Nephron (organoid): ENCODE measurements around the gene MAPKBP1.

Experiments
- H3K27ac Mint-ChIP-seq, 3 experiments: 2 replicates each; pipeline ENCODE4 v1.8.0; 2020; ENCODE audit warnings: mixed read lengths in 3 of 3, mild to moderate bottlenecking in 2 of 3, moderate library complexity in 1 of 3
- H3K27me3 Mint-ChIP-seq: 2 replicates; pipeline ENCODE4 v1.8.0; 2021; ENCODE audit warnings: low read depth, mild to moderate bottlenecking, moderate library complexity, mixed read lengths
- H3K36me3 Mint-ChIP-seq: 2 replicates; pipeline ENCODE4 v1.8.0; 2020; ENCODE audit warnings: low read depth, mixed read lengths
- H3K4me1 Mint-ChIP-seq: 2 replicates; pipeline ENCODE4 v1.8.0; 2020; ENCODE audit warnings: mixed read lengths
- H3K4me3 Mint-ChIP-seq, 3 experiments: 2 replicates each; pipeline ENCODE4 v1.8.0; 2020; ENCODE audit warnings: mild to moderate bottlenecking in 3 of 3, mixed read lengths in 3 of 3, moderate library complexity in 2 of 3
- H3K9me3 Mint-ChIP-seq: 2 replicates; pipeline ENCODE4 v1.8.0; 2020; ENCODE audit warnings: mixed read lengths
- TF ChIP-seq, protein P1 (sequence below), 3 experiments: fragments of 200-600 bp; sonication (generic); IDR thresholded peaks; one replicate each; pipeline ENCODE4 v1.5.0; 2021; ENCODE audit warnings: antibody characterized with exemption in 3 of 3; ENCODE audit not compliant: unreplicated experiment in 3 of 3

MAPKBP1 gene

DNA sequence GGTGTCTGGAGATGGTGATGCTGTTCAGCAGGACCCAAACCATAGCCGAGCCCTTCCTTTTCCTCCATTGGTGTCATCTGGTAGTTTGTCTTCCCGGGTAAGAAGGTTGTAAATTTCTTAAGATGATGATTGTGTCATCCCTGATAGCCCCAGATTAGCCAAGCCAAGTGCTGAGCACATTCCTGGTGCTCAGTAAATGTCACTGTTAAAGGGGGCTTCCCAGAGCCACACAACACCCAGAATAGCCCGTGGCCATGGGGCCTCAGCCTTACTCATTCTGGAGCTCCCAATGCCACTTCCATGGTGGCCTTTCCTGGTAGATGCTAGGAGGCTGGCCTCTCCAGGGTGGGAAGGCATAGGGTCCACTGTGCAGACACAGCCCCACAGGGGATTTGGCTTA, 59.8 kb downstream of the MAPKBP1 start:
- Mint-ChIP-seq H3K4me1 (peaks cover 5% of the 10 kb centered on the region), H3K27me3 (no peaks in the 10 kb centered on the region), H3K27ac (no peak overlapping the region), H3K36me3 (peaks cover 11% of the 10 kb centered on the region), H3K4me3 (no peak overlapping the region), H3K9me3 (no peaks in the 10 kb centered on the region)
- TF ChIP-seq, protein P1, sequence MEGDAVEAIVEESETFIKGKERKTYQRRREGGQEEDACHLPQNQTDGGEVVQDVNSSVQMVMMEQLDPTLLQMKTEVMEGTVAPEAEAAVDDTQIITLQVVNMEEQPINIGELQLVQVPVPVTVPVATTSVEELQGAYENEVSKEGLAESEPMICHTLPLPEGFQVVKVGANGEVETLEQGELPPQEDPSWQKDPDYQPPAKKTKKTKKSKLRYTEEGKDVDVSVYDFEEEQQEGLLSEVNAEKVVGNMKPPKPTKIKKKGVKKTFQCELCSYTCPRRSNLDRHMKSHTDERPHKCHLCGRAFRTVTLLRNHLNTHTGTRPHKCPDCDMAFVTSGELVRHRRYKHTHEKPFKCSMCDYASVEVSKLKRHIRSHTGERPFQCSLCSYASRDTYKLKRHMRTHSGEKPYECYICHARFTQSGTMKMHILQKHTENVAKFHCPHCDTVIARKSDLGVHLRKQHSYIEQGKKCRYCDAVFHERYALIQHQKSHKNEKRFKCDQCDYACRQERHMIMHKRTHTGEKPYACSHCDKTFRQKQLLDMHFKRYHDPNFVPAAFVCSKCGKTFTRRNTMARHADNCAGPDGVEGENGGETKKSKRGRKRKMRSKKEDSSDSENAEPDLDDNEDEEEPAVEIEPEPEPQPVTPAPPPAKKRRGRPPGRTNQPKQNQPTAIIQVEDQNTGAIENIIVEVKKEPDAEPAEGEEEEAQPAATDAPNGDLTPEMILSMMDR (IDR thresholded peaks at IDR 0.05; ENCODE audit: unreplicated experiment in 3 of 3) = no peak

DNA sequence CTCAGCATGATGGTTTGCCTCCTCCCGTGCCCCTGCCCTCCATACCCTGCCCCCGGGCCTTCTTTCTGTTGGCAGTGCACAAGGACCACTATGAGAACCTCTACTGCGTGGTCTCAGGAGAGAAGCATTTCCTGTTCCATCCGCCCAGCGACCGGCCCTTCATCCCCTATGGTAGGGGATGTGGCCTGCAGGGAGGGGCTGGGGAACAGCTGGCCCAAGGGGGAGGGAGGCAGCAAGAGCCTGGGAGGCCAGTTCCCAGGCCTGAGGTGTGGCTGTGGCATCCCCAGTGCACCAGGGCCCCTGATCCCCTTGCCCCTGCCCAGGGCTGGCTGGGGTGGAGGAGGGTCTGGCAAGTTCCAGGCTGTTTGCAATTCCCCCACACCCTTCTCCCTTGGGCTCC, 61.8 kb downstream of the MAPKBP1 start:
- TF ChIP-seq, protein P1 (IDR thresholded peaks at IDR 0.05; ENCODE audit: unreplicated experiment in 3 of 3) = no peak
- peaks cover 4% of the 10 kb centered on the region for H3K4me1 Mint-ChIP-seq
- no peak overlapping the region for H3K4me3 Mint-ChIP-seq
- H3K9me3 Mint-ChIP-seq = no peaks in the 10 kb centered on the region
- H3K27me3 Mint-ChIP-seq = no peaks in the 10 kb centered on the region
- H3K27ac Mint-ChIP-seq = no peak overlapping the region
- H3K36me3 Mint-ChIP-seq = peaks cover 9% of the 10 kb centered on the region

DNA sequence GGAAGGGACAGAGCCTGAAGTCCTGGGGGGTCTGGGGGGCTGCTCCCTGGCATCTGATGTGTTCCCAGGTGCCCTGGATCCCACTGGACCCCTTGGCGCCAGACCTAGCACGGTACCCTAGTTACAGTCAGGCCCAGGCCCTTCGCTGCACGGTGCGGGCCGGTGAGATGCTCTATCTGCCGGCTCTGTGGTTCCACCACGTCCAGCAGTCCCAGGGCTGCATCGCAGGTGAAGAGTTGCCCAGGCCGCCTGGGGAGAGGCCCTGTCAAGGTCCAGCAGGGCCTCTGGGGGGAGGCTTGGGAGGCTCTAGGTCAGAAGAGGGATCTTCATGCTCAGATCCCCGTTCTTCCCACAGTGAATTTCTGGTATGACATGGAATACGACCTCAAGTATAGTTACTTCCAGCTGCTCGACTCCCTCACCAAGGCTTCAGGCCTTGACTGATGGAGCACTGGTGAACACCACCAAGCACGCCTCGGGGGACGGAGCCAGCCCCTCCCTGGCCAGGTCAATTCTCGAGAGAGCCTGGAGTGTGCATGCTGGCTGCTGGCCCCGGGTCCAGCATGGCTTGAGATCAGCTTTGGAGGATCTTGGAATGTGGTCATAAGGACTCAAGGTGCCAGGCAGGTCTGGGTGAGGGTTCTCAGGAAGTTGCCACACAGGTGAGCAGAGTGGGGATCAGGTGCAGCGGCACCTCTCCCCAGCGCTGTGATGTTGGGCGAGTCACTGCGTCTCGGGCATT, 62.6 kb downstream of the MAPKBP1 start:
- no peaks in the 10 kb centered on the region for H3K27me3 Mint-ChIP-seq
- H3K27ac Mint-ChIP-seq = no peak overlapping the region
- peaks cover 4% of the 10 kb centered on the region for H3K4me1 Mint-ChIP-seq
- H3K4me3 Mint-ChIP-seq = no peak overlapping the region
- no peaks in the 10 kb centered on the region for H3K9me3 Mint-ChIP-seq
- peaks cover 7% of the 10 kb centered on the region for H3K36me3 Mint-ChIP-seq
- TF ChIP-seq, protein P1 (IDR thresholded peaks at IDR 0.05; ENCODE audit: unreplicated experiment in 3 of 3) = no peak

DNA sequence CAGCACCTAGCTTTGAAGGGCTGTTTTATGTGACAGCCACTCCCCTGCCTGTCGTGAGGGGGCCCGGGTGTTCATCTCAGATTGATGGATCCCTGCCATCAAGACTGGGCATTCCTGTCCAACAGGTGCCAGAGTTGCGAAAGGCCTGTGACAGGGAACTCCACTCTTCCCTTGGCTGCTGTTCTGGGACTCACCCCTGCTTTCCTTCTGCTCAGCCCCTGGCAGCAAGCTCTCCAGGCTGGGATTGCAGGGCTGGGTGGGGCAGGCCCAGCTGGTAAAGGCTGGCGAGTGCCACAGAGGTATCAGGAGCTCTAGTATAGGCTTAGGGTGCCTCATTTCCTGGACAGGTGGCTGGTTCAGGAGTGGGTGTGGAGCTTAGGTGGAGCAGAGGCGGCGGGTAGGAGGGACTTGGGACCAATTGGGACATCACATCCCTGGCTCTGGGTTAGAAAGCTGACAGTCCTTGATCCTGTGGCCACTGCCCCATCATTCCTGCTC, 64.2 kb downstream of the MAPKBP1 start, which contains the start of gene PLA2G4B:
TSS of gene PLA2G4B (plus strand) at position 448 of the 498 bp plus-strand sequence. CDS start 67 bp downstream, outside the sequence.
- H3K36me3 Mint-ChIP-seq = peaks cover 10% of the 10 kb centered on the region
- H3K9me3 Mint-ChIP-seq = no peaks in the 10 kb centered on the region
- H3K4me1 Mint-ChIP-seq = peaks cover 4% of the 10 kb centered on the region
- TF ChIP-seq, protein P1 (IDR thresholded peaks at IDR 0.05; ENCODE audit: unreplicated experiment in 3 of 3) = no peak
- H3K4me3 Mint-ChIP-seq = no peak within 1 kb of the TSS
- no peak within 1 kb of the TSS for H3K27ac Mint-ChIP-seq
- H3K27me3 Mint-ChIP-seq = no peaks in the 10 kb centered on the region

DNA sequence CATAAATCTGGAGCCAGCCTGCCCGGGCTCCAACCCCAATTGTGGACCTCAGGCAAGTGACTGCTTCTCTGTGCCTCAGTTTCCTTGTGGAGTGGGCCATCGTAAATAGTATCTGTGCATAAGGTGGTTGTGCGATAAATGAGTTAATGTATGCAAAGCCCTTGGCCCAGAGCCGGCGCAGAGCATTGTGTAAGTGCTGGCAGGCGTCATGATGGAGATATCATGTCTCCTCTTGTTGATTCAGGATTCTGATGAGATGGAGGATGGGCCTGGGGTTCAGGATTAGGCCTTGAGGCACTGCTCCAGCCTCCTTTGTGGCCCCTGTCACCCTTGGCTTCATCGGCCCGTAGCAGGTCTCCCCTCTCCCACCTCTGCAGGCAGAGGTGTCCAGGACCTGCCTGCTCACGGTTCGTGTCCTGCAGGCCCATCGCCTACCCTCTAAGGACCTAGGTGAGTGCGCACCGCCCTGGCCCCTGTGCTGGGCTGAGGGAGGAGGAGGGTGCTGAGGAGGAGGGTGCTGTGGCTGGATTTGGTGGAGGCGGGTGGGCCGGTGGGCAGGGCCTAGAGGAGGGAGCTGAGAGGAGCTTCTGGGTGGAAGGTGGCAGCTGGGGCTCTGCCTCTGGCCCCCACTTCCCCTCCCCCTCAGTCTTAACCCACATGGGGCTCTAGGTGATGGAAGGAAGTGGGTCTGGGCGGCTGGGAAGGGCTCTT, 65.7 kb downstream of the MAPKBP1 start:
- TF ChIP-seq, protein P1 (IDR thresholded peaks at IDR 0.05; ENCODE audit: unreplicated experiment in 3 of 3) = no peak
- Mint-ChIP-seq H3K4me1 (peaks cover 4% of the 10 kb centered on the region), H3K36me3 (peaks cover 10% of the 10 kb centered on the region), H3K4me3 (no peak overlapping the region), H3K9me3 (no peaks in the 10 kb centered on the region), H3K27ac (no peak overlapping the region), H3K27me3 (no peaks in the 10 kb centered on the region)
